HG02870 (cell line): ENCODE measurements around the gene TTYH2.
A peak's percentile ranks its signal among the peaks of the same experiment; 100 is the strongest.

ENCODE experiments used
- ATAC-seq: cut with Tn5 transposase; IDR thresholded peaks from one replicate; pipeline ENCODE4 v1.9.1; 2021; ENCODE audit warnings: mild to moderate bottlenecking, moderate library complexity; ENCODE audit not compliant: unreplicated experiment

TTYH2 gene

DNA sequence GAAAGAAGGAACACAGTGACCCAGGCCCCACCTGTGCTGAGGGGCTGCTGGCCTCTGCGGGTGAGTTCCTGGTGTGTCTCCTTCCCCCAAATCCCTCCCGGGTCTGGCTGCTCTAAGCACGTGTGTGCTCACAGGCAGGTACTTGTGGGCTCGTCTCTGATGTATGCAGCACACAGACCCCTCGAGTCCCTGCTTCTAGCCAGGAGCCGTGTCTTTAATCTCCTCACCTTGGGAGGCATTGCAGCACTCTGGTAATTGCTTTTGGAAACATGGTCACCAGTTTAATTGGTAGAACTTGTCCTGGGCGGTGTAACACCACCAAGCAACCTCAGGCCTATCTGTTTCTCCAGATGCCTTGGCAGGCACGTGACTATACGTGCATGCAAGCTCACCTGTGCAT is 18.7 kb upstream of the TTYH2 start:
- no peak for ATAC-seq

DNA sequence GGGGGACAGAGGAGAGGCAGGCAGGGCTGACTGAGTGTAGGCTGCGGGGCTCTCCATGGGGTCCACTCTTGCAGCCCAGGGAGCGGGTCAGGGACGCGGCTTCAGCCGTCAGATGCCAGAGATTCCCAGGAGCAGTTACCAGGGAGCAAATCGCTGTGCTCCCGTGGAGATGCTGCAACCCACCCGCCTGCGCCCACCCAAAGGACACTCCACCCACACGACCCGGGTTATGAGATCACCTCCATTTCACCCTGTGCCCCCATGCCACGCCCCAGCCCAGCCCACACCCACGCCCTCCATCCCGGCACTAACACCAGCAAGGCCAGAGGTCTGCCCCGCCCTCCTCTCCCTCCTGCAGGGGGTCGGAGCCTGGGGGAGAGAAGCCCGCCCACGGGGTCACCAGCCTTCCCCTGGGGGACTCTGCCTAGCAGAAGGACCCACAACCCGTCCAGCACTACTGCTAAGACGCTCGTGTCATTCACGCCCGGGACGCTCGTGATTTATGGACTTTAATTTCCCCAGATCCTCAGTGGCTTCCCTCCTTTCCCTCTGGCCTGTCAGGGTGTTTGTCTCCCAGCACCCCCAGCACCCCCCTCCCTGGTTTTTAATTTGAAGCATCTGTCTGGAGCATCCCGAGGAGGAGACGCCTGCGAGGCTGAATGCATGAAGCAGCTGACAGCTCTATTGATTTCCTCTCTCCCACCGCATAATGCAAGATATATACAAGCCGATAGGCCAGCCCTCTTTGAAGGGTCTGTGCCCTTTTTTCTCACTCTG is 16.6 kb upstream of the TTYH2 start:
- ATAC-seq: no peak

DNA sequence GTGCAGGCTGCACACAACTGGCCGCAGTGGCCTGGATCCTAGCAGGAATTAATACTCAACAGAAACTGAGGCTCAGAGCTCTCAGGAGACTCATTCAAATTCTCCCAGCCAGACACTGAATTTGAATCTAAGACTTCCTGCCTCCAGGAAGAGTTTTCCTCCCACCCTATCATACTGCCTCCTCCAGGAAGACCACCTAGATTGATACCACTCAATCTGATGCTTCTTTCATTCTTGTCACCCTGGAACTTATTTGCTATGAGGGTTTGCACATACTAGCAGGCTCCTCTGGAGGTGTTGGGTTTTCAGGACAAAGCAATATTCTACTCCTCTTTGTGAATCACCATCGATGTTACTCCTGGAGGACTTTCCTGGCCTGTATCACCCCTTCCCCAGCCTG is 15.6 kb upstream of the TTYH2 start:
- no peak for ATAC-seq

DNA sequence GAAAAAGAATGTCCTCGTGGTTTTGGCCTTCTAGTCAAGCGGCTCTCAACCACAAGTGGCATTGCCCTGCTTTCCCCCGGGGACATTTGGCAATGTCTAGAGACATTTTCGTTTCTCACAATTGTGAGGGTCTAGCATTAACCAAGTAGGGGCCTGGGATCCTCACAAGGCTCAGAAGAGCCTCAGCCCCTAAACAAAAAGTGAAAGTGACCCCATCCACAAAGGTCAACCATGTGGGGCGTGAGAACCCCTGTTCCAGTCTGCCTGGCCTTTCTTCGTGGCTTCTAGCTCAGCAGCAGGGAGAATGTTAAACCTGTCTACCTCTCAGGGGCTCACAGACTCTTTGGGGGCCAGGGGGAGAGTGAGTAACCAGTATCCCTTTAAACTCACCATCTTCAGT is 14.7 kb upstream of the TTYH2 start:
- ATAC-seq: no peak

DNA sequence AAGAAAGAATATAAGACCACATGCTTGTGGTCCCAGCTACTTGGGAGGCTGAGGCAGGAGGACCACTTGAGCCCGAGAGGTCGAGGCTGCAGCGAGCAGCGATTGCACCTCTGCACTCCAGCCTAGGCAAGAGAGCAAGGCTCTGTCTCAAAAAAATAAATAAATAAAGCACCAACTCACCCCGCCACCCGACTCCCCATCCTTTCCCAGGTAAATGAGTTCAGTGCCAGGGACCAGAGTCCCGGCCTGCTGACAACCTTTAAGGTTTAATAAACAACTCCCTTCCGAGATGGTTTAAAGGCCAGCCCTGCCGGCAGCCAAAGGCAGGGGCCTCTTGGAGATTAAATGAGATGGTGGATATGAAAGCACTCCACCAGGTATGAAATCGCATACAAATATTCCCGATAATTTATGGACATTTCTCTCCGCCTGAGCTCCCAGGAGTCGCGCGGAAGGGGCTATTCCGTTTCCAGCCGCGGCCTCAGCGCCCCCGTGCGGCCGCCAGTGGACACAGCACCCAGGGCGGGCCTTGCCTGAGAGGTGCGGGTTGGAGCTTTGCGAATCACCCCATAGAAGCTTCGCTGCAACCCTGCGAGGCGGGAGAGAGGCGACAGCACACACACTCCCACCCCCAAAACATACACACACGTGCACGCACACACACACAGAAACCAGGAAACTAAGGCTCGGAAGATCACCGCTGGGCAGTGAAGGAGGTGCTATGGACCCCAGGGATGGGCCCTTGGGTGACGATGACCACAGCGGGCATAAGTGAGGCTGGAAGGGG is 13.9 kb upstream of the TTYH2 start:
- ATAC-seq: no peak

DNA sequence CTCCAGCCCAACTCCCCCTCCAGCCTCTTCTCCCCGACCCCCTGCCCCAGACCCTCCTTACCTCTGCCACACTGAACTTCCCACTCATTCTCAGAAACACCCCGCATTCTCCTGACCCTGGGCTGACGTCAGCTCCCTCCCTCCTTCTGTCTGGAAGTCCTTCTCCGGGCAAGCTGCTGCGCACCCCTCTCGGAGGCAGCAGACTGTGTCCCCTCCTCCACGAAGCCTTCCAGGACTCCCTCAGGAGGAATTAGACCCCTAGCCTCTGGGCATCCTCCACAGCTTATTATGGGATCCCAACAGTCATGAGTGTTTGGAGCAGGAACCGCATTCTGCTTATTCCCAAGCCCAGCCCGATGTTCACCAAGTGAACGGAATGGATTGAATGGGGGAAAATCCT is 13.3 kb upstream of the TTYH2 start:
- ATAC-seq: no peak

DNA sequence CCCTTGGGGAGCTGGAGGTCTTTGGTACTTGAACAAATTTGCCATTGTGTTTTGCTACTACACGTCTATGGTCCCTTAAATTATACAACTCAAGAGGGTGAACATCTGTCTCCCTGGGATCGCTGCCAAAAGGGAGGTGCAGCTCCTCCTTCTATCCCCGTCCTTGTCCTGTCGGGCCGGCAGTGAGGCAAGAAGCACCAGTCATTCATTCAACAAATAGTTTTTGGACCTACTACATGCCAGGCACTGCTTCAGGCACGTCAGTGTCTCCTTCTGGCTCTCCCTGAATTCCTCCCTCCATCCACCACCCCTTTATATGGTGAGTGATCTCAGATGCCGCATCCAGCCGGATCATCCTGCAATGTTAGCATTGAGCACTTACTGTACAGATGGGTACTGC is 12.1 kb upstream of the TTYH2 start:
- ATAC-seq: no peak

DNA sequence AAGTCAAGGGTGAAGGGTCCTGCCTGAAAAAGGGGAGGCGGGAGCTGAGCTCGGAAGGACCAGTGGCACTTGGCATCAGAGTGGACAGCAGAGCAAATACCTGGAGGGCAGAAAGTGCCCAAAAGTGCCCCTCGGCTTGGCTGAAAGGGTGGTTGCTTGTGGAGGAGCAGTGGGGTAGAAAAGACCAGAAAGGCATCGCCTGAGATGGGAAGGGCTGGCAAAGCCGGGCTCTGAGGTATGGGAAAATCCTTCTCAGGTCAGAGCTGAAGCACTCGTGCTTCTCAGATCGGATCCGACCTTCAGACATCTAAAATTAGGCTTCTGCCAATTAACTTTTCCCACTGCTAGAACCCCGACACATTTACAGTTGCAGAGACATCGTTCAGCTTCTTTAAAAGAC is 11.4 kb upstream of the TTYH2 start:
- no peak for ATAC-seq

DNA sequence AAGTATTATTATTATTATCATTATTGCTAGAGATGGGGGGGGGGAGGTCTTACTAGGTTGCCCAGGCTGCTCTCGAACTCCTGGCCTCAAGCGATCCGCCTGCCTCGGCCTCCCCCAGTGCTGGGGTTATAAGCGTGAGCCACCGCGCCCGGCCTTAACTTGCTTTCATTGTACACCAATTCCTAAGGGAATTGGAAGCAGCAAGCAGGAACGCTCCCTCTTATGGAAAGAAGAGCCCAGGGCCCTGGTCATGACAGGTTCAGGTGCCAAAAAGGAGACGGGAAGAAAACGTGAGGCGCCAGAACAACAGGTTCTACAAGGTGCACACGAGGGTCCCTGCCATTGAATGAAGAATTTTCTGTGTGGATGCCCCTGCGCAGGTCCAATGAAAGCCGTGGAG is 10.4 kb upstream of the TTYH2 start:
- ATAC-seq: no peak

DNA sequence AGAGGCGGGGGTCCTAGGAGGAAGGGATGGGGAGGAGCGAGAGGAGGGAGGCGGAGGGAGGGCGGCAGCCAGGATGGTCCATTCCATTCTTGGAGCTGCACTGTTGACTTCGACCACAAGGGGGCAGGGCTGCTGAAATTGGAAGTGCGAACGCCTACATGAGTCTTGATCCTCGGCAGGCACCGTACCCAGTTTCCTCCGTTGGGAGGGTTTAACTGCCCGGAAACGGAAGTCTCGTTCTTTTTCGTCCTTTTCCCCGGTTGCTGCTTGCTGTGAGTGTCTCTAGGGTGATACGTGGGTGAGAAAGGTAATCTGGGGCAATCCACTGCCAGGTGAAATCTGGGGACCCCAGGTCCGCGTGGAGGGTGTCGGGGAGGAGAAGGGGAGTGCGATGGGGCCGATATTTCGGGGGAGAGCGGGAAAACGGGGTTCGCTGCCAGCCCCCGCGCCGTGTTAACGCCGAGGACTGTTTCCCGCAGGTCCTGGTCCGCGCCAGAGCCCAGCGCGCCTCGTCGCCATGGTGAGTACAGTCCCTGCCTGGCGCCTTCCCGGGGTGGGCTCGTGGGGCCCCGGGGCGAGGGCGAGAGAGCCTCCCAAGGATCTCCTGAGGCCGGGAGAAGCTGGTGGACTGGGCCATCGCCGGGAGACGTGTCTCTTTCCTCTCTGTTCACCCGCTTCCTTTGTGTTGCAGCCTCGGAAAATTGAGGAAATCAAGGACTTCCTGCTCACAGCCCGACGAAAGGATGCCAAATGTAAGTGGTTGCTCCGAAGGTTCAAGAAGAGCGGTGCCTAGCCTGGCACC is 9.7 kb upstream of the TTYH2 start, which contains the start of gene RPL38:
Gene RPL38 (plus strand): TSS at position 240 of the 802 bp plus-strand sequence. CDS start 278 bp downstream, at position 518.
- ATAC-seq: peak; percentile 64

DNA sequence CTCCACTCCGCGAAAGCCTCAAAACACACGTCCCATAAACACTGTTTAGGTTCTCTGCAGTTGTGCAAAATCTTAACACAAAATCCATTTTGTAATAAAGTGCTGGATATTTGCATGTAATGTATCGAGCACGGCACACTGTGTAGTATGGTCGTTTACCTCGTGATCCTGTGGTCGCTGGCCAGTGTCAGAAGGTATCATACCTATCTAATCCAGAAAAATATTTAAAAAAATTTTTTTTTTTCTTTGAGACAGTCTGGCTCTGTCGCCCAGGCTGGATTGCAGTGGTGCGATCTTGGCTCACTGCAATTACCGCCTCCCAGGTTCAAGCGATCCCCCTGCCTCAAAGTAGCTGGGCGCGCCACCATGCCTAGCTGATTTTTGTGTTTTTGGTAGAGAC is 8.9 kb upstream of the TTYH2 start:
- ATAC-seq: no peak

DNA sequence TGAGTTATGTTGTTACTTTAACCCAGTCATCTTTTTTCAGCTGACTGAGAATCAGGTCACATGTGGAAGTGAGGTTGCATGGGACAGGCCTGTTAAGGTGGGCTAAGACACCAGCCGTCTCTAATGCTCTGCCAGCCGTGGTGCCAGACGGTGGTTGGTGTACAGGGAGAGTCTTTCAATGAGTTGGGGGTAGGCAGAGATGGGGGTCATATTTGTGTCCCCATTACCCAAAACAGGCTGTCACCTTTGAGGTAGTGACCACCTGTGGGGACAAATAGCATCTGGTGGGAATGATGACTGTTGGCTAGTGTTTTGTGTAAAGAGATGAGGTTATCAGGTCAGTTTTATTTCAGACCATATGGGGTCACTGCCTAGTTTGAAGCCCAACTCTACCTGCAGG is 8.1 kb upstream of the TTYH2 start:
- ATAC-seq: no peak

DNA sequence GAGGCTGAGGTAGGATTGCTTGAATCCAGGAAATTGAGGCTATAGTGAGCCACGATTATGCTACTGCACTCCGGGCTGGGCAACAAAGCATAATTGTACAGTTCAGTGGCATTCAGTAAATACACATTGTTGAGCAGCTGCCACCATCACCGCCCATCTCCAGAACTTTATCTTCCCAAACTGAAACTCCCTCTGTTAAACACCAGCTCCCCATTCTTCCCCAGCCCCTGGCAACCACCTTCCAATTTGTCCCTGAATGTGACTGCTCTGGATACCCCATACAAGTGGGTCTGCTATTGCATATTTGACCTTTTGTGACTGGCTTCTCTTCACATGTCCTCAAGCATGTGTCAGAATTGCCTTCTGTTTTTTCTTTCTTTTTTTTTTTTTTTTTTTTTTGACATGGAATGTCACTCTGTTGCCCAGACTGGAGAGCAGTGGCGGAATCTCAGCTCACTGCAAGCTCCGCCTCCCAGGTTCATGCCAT is 7.0 kb upstream of the TTYH2 start:
- ATAC-seq: no peak

DNA sequence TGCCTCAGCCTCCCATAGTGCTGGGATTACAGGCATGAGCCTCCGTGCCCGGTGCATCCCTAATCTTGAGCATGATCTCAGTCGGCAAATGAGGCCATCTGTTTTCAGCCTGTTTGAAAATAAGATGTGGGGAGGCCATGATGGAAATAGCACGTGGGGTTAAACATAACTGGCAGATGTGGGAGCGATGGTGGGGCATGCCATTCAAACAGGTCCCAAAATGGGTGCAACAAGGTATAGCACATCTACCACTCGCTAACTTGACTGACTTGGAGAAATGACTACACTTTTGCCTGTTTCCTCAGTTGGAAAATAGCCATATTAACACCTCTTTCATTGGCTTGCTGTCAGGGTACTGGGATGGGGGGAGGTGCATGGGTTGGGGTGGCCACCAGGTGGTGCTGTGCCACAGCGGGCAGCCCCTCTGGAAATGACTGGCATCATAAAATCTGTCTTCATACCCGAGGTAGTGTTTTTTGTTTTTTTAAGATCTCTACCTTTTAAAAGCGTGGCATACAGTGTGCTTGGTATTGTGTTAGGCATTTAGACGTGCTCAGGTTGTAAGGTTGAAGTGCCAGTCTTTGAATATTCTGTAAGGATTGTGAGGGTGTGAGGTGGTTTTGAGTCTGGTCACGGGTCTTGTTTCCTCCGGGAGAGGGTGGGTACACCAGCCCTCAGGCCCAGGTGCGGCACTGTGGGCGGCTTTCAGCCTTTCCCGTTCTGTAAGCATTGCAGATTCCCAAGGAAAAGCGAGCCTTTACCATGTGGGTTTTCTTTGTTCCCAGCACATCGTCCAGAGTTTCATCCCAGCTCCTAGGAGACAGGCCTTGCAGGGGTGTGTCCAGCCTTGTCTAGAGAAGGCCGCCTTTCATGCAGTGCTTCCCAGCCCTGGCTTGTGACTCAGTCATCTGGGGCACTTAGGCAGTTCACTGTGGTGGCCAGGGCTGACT is 2.9 kb upstream of the TTYH2 start:
- ATAC-seq: no peak

DNA sequence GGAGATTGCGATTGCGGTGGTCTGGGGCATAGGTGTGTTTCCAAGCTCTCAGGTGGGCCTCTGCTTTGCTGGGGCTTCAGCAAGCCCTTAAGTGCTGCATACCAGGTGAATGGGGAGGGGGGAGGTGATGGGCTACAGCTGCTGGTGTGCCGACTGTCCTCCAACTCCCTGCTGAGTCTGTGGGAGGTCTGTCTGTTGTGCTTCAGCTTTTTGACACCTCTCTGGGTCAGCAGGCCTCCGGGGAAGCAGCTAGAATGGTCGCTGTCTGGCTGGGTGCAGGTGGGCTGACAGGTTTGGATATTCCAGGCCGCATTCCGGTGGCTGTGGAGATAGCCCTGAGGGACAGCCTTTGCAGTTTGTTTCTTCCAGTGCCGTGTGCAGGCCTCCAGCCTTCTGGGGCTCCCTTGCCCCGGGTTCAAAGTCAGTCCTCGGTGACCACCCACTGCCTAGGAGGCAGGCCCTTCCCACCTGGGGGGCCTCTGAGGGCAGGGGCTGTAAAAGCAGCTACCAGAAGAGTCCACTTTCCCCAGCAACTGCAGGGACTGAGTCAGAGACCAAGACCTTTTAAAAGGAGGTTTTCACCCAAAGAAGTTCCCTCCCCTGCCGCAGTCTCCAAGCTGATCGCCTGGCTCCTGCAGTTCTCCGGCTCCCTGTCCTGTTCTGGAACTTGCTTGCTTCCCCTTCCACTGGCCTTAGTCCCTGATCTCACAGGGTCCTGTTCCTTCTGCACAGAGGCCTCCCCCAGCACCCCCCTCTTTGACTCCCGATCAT is 2.0 kb upstream of the TTYH2 start:
- ATAC-seq: no peak

DNA sequence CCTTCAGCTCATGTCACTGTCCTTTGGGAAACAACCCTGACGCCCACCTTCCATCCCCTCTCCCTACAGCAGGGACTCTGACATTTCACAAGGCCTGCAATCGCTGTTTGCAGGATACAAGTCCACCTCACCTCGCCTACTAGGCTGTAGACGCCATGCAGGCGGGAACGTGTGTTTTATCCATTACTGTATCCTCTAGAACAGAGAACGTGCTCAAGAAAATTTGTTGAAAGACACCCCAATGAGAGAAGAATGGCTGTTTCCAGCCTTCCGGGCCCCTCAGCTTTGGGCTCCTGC is 1.5 kb upstream of the TTYH2 start:
- no peak for ATAC-seq

DNA sequence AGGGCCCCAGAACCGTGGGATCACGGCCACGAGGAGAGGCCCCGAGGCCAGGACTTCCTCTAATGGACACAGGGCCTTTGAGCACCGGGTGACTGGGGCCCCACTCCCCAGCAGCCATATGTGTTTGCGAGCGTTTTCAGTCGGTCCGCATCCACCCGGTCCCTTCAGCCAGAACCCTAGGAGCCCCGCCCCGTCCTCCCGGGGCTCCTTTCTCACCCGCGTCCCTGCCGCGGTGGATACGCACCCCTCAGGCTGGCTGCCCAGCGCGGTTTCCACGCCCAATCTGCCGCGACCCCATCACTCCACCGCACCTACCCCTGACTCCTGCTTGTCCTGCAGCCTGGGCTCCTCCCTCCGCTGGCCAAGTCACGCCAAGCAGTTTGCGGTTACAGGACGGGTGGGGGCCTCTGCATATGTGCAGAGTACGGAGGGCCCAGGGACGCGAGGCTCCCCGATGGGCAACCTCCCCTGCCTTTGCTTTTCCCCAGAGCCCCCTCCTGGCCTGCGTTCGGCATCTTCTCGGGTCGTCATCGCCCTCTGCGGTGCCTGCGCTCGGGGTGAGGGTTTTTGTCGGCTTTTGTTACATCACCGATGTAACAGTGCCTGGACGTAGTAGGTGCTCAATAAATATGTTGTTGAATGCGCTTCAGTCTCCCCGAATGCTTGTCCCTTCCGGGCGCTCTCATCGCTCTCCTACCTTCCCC is 1.0 kb upstream of the TTYH2 start:
- no peak for ATAC-seq

DNA sequence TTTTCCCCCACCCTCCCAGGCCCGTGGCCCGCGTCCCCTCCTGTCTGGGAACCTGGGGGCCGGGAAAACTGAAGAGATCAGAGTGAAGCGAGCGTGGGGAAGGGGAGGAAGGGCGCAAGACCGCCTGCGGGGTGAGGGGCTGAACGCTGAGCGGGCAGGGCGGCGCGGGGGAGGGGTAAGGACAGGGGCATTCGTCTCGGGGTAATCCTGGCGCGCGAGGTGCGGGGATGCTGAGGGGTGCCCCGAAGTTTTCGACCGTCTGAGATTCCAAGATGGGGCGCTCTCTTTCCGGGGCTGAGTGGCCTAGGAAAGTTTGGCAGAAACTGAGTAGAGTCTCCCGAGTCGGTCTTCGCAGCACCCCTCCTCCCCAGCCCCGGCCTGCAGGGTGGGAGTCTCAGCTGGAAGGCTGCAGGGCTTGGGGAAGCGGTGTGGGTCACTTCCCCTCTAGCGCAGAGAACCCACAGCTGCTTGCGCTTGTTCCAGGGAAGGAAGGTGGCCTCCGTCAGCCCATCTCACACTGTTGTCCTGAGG is 555 bp downstream of the TTYH2 start:
- no peak for ATAC-seq
